Testis (tissue), 3 donors: Measurements from ENCODE around the gene PMEPA1. TPM values are rescaled to one million over a fixed set of nuclear protein-coding genes. Genes with fewer than 3 reads are reported as not detected.

Experiments
- DNase-seq: peaks from one replicate; pipeline ENCODE4 v3.0.0-alpha.2; 2019
- H3K27ac ChIP-seq, 2 donors: fragments of 200-600 bp; sonication (generic); one replicate each; pipeline ENCODE4 v1.5.1; 2019
- H3K27me3 ChIP-seq: fragments of 200-600 bp; sonication (generic); one replicate; pipeline ENCODE4 v1.5.1; 2019
- H3K36me3 ChIP-seq: fragments of 200-600 bp; sonication (generic); one replicate; pipeline ENCODE4 v1.5.1; 2017; ENCODE audit warnings: low read depth; ENCODE audit errors: missing control alignments
- H3K4me1 ChIP-seq: fragments of 200-600 bp; sonication (generic); one replicate; pipeline ENCODE4 v1.5.1; 2019
- H3K4me3 ChIP-seq, 2 donors: fragments of 200-600 bp; sonication (generic); one replicate each; pipeline ENCODE4 v1.5.1; 2017 to 2019
- H3K9me3 ChIP-seq: fragments of 200-600 bp; sonication (generic); one replicate; pipeline ENCODE4 v1.5.1; 2017
- POLR2A ChIP-seq: fragments of 450-650 bp; IDR thresholded peaks from one replicate; pipeline ENCODE4 v1.6.1; 2017; ENCODE audit warnings: antibody characterized with exemption, mild to moderate bottlenecking, moderate library complexity
- whole genome bisulfite sequencing, 2 donors: methylation state at CpG; one replicate each; pipeline ENCODE4 v1.1.5; 2018; 5-methylcytosine and 5-hydroxymethylcytosine counted together
- intact Hi-C: fragments of 100-400 bp; cut with DNase I; formaldehyde crosslinking; loops from one replicate; pipeline ENCODE4 v1.15.1; 2023; ENCODE audit warnings: low total_unique reads
- polyA plus RNA-seq: library from polyadenylated mRNA; stranded (reverse); fragments of 350-450 nt; fragmentation: Illumina TruSeq; extraction: RNeasy Lipid Tissue Mini Kit (QIAGEN cat#74804); gene quantifications from one replicate; pipeline ENCODE4 v1.2.3, GENCODE V29; 2014; ENCODE audit warnings: low read depth, low replicate concordance; ENCODE audit not compliant: insufficient read depth
- total RNA-seq, 2 donors: library from RNA; depleted of rRNA; stranded (reverse); fragments of >200 nt; gene quantifications; one replicate each; pipeline ENCODE4 v1.2.3, GENCODE V29; 2016
- TF ChIP-seq, protein P1 (sequence below), 3 experiments: fragments of 450-650 bp in 2 of 3; fragments of 200-600 bp in 1 of 3; sonication (generic) in 1 of 3; IDR thresholded peaks; one replicate each; pipeline ENCODE4 v1.5.1; 2016 to 2019; ENCODE audit warnings: antibody characterized with exemption in 3 of 3, mild to moderate bottlenecking in 2 of 3, moderate library complexity in 1 of 3

The PMEPA1 gene
- total and polyA plus RNA-seq, 3 donors from 2014 or later = 8.1 to 16.8 (median 12.1) TPM

DNA sequence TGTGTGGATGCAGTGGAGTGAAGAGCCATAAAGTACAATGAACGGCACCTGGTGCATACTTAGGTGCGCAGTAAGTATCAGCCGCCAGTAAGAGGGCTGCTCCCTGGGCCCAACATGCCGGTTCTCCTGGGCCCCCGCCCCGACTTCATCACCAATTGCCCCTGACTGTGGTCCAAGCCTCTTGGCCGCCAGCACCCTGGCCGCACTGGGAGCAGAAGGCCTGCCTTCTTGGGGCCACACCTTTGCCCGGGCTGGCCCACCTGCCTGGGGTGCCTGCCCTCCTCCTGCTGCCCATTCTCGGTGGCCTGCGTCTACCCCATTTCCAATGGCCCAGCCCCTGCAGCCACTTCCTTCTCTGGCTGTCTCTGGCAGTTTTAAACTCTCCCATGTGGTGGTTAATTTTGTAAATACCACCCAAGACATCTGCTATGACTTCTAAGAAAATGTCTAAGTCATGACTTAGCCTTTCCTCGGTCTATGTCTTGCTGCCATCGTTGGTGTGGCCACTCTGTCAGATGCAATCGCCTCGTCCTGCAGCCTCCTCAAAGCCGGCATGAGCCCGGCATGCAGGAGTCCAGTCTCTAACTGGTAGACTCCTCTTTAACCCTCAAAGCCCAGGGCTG lies 36.8 kb downstream of the PMEPA1 start:
- Histone ChIP-seq H3K27ac (no peak overlapping the region), H3K9me3 (no peaks in the 10 kb centered on the region), H3K4me3 (no peak overlapping the region), H3K27me3 (no peaks in the 10 kb centered on the region), H3K4me1 (no peaks in the 10 kb centered on the region), H3K36me3 (no peaks in the 10 kb centered on the region)
- intact Hi-C loops = no loop called here
- WGBS, 2 donors = 91 to 93% methylated on average over 16 to 17 of the region's 17 CpGs
- no peak for TF ChIP-seq POLR2A
- TF ChIP-seq, protein P1, sequence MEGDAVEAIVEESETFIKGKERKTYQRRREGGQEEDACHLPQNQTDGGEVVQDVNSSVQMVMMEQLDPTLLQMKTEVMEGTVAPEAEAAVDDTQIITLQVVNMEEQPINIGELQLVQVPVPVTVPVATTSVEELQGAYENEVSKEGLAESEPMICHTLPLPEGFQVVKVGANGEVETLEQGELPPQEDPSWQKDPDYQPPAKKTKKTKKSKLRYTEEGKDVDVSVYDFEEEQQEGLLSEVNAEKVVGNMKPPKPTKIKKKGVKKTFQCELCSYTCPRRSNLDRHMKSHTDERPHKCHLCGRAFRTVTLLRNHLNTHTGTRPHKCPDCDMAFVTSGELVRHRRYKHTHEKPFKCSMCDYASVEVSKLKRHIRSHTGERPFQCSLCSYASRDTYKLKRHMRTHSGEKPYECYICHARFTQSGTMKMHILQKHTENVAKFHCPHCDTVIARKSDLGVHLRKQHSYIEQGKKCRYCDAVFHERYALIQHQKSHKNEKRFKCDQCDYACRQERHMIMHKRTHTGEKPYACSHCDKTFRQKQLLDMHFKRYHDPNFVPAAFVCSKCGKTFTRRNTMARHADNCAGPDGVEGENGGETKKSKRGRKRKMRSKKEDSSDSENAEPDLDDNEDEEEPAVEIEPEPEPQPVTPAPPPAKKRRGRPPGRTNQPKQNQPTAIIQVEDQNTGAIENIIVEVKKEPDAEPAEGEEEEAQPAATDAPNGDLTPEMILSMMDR (IDR thresholded peaks at IDR 0.05) = no peak
- DNase-seq = no peak

DNA sequence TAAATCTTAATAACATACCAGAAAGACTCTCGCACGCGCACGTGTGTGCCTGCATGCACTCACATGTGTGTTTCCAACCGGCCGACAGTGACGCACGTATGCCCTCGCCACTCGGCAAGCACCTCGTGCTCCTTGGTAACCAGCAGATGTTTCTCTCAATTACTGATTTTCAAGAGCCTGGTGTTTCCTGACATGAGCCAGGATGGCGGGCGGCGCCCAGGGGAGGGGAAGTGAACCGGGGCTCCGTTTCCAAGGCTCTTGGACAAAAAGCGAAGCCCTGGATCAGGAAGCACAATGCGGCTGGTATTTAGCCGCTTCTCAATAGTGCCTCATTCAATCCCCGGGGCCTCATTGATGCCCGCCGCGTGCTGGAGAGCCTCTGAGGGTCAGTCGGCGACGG lies 37.7 kb downstream of the PMEPA1 start:
- WGBS, 2 donors = 75 to 79% methylated on average over 18 to 26 of the region's 26 CpGs
- Histone ChIP-seq H3K27me3 (no peaks in the 10 kb centered on the region), H3K4me3 (no peak overlapping the region), H3K9me3 (no peaks in the 10 kb centered on the region), H3K4me1 (no peaks in the 10 kb centered on the region), H3K36me3 (no peaks in the 10 kb centered on the region), H3K27ac (no peak overlapping the region)
- peak; percentile 21 for DNase-seq
- TF ChIP-seq, protein P1 (IDR thresholded peaks at IDR 0.05) = no peak
- intact Hi-C loops = no loop called here

DNA sequence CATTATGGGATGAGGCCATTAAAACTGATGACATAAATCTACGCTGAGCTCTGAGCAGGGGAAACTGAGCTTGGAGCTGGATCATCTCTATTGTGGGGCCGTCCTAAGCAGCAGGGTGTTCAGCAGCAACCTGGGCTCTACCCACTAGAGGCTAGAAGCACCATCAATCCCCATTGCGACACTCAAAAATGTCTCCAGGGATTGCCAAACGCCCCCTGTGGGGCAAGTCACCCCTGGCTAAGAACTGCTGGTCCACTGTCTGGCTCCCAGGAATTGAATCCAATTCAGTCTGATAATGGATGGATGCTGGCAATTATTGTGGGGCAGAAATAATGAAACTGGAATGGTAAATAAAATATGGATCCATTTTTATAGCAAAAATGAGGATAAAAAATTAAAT lies 38.2 kb downstream of the PMEPA1 start:
- DNase-seq = no peak
- Histone ChIP-seq H3K36me3 (no peaks in the 10 kb centered on the region), H3K27ac (no peak overlapping the region), H3K27me3 (no peaks in the 10 kb centered on the region), H3K9me3 (no peaks in the 10 kb centered on the region), H3K4me3 (no peak overlapping the region), H3K4me1 (no peaks in the 10 kb centered on the region)
- intact Hi-C loops = no loop called here
- WGBS, 2 donors = 90 to 92% methylated on average over 4 of the region's 4 CpGs
- TF ChIP-seq POLR2A = no peak
- TF ChIP-seq, protein P1 (IDR thresholded peaks at IDR 0.05) = no peak

DNA sequence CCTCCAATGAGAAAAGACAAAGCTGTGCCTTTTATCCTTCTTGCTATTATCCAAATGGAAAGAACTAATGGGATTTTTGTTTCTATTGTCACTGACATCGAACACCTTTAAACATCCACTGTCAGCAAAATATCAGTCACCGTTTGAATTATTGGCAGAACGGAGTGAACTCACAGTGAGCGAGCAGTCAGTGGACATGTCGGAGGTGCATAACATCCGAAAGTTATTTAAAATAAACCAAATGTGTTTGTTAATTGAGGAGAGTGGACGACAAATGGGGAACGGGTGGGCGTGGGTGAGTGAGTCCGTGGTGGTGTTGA lies 38.8 kb downstream of the PMEPA1 start:
- Histone ChIP-seq H3K4me1 (no peaks in the 10 kb centered on the region), H3K36me3 (no peaks in the 10 kb centered on the region), H3K27ac (no peak overlapping the region), H3K27me3 (no peaks in the 10 kb centered on the region), H3K9me3 (no peaks in the 10 kb centered on the region), H3K4me3 (no peak overlapping the region)
- intact Hi-C loops = no loop called here
- TF ChIP-seq POLR2A = no peak
- TF ChIP-seq, protein P1 (IDR thresholded peaks at IDR 0.05) = no peak
- DNase-seq = no peak
- WGBS, 2 donors = 91% methylated on average over 10 of the region's 10 CpGs

DNA sequence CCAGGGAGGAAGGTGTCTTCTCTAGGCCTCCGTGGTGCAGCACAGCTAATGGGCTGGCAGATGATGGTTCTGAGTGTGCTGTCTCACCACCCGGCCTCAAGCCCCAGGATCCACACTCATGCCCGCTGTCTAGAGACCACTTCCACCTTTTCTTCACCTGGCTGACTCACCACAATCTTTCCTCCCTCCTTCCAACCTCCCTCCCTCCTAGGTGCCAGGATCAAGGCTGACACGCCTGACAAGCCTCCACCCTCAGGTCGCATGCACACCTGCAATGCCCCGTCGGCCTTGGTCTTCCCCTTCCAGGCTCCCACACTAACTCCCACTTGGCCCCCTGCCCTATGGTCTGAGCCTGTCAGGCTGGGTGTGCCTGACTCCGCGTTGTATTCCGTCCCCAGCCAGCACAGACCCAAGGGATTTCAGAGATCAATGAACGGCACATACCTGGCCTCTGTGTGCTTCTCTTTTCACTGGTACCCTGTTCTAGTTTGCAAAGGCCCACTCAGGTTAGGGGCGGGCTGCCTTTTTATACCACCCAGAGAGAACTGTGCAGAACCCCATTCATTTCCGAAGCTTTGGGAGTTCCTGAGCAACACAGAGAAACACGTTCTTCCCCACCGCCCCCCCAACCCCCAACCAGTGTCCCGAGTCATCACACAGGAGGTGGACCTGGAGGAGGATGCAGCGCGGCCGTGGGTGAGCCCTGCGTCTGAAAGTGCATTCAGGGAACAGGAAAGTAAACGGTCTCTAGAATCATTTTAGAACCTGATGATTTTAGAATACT lies 39.3 kb downstream of the PMEPA1 start:
- TF ChIP-seq, protein P1 (IDR thresholded peaks at IDR 0.05) = no peak
- TF ChIP-seq POLR2A = no peak
- Histone ChIP-seq H3K27ac (no peak overlapping the region), H3K4me1 (no peaks in the 10 kb centered on the region), H3K9me3 (no peaks in the 10 kb centered on the region), H3K36me3 (no peaks in the 10 kb centered on the region), H3K4me3 (no peak overlapping the region), H3K27me3 (no peaks in the 10 kb centered on the region)
- intact Hi-C loops = no loop called here
- no peak for DNase-seq
- WGBS, 2 donors = 78 to 82% methylated on average over 21 of the region's 21 CpGs
